Stimulated activated CD8-positive, alpha-beta memory T cell treated with anti-CD3 and anti-CD28 coated beads, Interleukin-4, amount 100 ng/mL, for 1 hour (primary cell): ENCODE measurements around the gene PRG2.
A peak's percentile ranks its signal among the peaks of the same experiment; 100 is the strongest.
"Not testable (repeated sequence)": the region's sequence is repeated elsewhere in the genome, so short reads cannot be mapped to it uniquely, and the experiment has no call there.

Experiments used
- DNase-seq, 2 donors: peaks; one replicate each; pipeline ENCODE4 v3.0.0-alpha.2; 2020; ENCODE audit warnings: low read depth in 2 of 2, low spot score in 1 of 2

PRG2 gene

GRCh38 chr11:57348636-57349313 is 41.7 kb downstream of the PRG2 start:
- DNase-seq, result no peak

- DNase-seq, result no peak
These were observed 42.4 kb downstream of the PRG2 start for GRCh38 chr11:57348052-57348451.

- no peak for DNase-seq
These were observed 43.1 kb downstream of the PRG2 start for GRCh38 chr11:57347336-57347735.

GRCh38 chr11:57345555-57346211 is 44.8 kb downstream of the PRG2 start:
- DNase-seq, result peak in 1 of 2 donors; percentile 38

GRCh38 chr11:57344826-57345225 is 45.6 kb downstream of the PRG2 start:
- DNase-seq, result no peak

- no peak for DNase-seq
These were observed 46.6 kb downstream of the PRG2 start for GRCh38 chr11:57343825-57344224.

- no peak for DNase-seq
These were observed 47.7 kb downstream of the PRG2 start for GRCh38 chr11:57342702-57343101.

GRCh38 chr11:57341250-57341808 is 49.1 kb downstream of the PRG2 start:
- DNase-seq, result no peak

- no peak for DNase-seq
These were observed 50.3 kb downstream of the PRG2 start for GRCh38 chr11:57340039-57340615.

- no peak for DNase-seq
These were observed 51.1 kb downstream of the PRG2 start for GRCh38 chr11:57339328-57339727.

- no peak for DNase-seq
These were observed 52.3 kb downstream of the PRG2 start, which contains the start of gene P2RX3 for GRCh38 chr11:57338142-57338541. Gene P2RX3, plus strand, starts transcription at chr11:57338352. Its CDS starts 199 bp downstream, at chr11:57338551.

GRCh38 chr11:57336856-57337255 is 53.6 kb downstream of the PRG2 start:
- DNase-seq, result not testable (repeated sequence)
